Measurements from ENCODE around the gene SESN3.
"Not testable (repeated sequence)": the region's sequence is repeated elsewhere in the genome, so short reads cannot be mapped to it uniquely, and the experiment has no call there.

The SESN3 gene, protein sequence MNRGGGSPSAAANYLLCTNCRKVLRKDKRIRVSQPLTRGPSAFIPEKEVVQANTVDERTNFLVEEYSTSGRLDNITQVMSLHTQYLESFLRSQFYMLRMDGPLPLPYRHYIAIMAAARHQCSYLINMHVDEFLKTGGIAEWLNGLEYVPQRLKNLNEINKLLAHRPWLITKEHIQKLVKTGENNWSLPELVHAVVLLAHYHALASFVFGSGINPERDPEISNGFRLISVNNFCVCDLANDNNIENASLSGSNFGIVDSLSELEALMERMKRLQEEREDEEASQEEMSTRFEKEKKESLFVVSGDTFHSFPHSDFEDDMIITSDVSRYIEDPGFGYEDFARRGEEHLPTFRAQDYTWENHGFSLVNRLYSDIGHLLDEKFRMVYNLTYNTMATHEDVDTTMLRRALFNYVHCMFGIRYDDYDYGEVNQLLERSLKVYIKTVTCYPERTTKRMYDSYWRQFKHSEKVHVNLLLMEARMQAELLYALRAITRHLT

DNA sequence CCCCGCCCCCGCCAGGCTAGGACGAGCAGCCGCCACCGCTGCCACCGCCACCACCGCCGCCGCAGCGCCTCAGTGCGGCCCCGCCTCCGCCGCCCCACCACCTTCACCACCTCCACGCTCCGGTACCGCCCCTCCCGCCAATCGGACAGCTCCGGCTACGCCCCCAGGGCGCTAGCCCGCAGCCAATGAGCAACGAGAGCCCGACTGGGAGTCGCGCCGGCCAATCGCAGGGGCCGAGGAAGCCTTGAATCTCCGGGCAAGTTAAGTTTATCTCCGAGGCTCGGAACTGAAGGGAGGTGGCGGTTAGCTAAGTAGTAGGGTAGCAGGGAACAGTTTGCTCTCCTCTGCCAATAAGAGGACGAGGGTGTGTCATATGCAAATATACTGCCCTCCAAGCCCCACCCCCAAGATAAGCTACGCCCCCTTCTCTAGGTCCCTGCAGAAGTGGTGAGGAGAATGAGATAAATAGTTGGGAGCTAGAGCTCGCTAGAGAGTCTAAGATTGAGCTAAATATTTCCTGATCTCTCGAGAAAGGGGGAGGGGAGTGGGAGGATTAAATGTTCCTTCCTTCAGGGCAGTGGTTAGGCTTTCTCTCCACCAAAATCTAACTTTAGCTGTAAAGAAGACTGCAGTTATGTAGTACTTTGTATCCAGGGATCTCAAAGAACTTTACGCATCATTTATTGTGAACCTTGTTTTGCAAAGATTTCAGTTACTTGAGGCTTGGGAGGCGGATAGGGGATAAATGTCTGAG is at the start of gene SESN3:
TSS of gene SESN3 (minus strand) at position 76 of the 754 bp plus-strand sequence. CDS start 342 bp downstream, outside the sequence.
- TF ChIP-seq, protein P1, sequence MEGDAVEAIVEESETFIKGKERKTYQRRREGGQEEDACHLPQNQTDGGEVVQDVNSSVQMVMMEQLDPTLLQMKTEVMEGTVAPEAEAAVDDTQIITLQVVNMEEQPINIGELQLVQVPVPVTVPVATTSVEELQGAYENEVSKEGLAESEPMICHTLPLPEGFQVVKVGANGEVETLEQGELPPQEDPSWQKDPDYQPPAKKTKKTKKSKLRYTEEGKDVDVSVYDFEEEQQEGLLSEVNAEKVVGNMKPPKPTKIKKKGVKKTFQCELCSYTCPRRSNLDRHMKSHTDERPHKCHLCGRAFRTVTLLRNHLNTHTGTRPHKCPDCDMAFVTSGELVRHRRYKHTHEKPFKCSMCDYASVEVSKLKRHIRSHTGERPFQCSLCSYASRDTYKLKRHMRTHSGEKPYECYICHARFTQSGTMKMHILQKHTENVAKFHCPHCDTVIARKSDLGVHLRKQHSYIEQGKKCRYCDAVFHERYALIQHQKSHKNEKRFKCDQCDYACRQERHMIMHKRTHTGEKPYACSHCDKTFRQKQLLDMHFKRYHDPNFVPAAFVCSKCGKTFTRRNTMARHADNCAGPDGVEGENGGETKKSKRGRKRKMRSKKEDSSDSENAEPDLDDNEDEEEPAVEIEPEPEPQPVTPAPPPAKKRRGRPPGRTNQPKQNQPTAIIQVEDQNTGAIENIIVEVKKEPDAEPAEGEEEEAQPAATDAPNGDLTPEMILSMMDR (IDR thresholded peaks at IDR 0.05; ENCODE audit: low read depth, low read length), result no peak
- peak; percentile 98 to 100 for DNase-seq (ENCODE audit: low read depth in 2 of 2)
- H3K4me3 ChIP-seq (replicated peaks in 1 of 2; ENCODE audit: low read depth in 2 of 2, low read length in 2 of 2), result peak within 1 kb of the TSS; percentile 66 to 85

DNA sequence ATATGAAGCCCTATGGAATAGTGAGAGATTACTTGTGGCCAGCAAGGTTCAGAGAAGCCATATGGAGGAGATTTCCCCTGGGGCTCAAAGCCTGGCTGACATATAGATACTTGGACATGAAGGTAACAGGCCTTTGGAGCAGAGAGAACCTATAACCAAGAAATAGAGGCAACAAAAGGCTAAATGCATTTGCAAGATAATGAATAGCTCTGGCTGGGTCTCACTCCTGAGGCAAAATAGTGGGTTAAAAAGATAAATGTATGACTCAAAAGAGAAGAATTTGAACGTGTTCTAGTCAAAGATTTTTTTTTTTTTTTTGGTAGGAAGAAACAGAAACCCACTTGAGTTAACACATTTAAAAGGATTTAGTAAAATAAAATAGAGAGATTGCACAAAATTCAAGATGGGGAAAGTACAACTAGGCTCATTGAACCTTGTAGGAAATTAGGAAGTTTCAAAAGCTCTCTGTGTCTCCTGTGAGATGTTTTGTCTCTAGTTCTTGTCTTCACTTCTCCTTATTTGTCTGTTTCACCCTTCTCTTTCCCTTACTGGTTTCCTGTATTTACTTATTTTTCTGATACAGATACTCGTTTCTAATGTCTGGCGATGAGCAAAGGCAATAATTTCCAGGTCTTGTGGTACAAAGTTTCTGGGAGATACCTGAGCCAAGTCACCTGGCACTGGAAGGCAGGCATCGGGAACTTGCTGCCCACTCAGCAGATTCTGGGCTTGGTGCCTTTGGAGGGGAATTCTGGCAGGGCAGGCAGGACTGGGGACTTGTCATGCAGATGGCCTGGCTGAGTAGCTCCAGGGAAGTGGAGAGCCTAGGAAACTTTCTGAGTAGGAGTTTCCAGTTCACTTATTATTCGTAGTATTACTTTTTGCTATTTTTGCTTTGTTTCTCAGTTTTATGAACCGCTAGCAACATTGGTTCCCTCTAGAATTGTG is 49.2 kb upstream of the SESN3 start:
- TF ChIP-seq, protein P1 (IDR thresholded peaks at IDR 0.05; ENCODE audit: low read depth, low read length), result no peak
- peak in 1 of 2 donors; percentile 44 for DNase-seq (ENCODE audit: low read depth in 2 of 2)
- no peak overlapping the region for H3K4me3 ChIP-seq (replicated peaks in 1 of 2; ENCODE audit: low read depth in 2 of 2, low read length in 2 of 2)

DNA sequence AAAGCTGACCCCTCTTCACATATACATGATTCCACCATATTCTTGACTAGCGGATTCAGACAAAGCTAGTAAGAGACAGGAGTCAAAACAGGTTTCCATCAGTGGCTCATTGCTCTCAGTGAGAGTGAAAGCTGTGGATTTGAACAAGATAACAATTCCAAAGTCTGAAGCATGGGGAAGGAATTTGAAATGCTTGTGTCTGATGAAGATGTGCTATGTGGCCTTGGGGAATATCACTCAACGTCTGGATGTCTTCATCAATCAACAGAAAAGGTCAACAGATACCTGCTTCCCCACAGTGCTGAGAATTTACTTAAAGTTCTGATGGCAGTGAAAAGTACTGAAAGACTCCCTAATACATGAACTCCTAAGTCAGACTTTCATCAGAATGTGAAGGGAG is 46.9 kb upstream of the SESN3 start:
- no peak for DNase-seq (ENCODE audit: low read depth in 2 of 2)
- TF ChIP-seq, protein P1 (IDR thresholded peaks at IDR 0.05; ENCODE audit: low read depth, low read length), result no peak
- no peak overlapping the region for H3K4me3 ChIP-seq (replicated peaks in 1 of 2; ENCODE audit: low read depth in 2 of 2, low read length in 2 of 2)

DNA sequence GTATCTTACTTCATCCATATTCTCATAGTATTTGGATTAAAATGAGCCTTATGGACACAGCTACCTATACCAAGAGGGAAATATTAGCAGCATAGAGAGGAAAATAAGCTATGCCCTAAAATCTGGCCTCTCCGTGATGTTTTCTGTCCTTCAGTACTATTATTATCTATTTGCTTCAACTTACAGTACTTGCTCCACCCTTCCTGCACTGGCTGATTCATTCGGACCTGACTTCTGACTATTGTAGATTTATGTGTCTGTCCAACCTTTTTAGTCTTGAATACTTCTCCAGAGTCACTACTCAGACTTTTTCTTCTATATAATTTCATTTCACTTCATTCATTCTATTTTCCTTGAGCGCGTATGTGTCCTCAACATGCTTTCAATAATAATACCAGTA is 45.1 kb upstream of the SESN3 start:
- TF ChIP-seq, protein P1 (IDR thresholded peaks at IDR 0.05; ENCODE audit: low read depth, low read length), result no peak
- H3K4me3 ChIP-seq (replicated peaks in 1 of 2; ENCODE audit: low read depth in 2 of 2, low read length in 2 of 2), result no peak overlapping the region

DNA sequence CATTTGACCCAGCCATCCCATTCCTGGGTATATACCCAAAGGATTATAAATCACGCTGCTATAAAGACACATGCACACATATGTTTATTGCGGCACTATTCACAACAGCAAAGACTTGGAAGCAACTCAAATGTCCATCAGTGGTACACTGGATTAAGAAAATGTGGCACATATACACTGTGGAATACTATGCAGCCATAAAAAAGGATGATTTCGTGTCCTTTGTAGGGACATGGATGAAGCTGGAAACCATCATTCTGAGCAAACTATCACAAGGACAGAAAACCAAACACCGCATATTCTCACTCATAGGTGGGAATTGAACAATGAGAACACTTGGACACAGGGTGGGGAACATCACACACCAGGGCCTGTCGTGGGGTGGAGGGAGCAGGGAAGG is 42.6 kb upstream of the SESN3 start:
- not testable (repeated sequence) for DNase-seq (ENCODE audit: low read depth in 2 of 2); H3K4me3 ChIP-seq (replicated peaks in 1 of 2; ENCODE audit: low read depth in 2 of 2, low read length in 2 of 2)

More for the DNA sequence above, 45.1 kb upstream of the SESN3 start:
- DNase-seq (ENCODE audit: low read depth in 2 of 2), result no peak

DNA sequence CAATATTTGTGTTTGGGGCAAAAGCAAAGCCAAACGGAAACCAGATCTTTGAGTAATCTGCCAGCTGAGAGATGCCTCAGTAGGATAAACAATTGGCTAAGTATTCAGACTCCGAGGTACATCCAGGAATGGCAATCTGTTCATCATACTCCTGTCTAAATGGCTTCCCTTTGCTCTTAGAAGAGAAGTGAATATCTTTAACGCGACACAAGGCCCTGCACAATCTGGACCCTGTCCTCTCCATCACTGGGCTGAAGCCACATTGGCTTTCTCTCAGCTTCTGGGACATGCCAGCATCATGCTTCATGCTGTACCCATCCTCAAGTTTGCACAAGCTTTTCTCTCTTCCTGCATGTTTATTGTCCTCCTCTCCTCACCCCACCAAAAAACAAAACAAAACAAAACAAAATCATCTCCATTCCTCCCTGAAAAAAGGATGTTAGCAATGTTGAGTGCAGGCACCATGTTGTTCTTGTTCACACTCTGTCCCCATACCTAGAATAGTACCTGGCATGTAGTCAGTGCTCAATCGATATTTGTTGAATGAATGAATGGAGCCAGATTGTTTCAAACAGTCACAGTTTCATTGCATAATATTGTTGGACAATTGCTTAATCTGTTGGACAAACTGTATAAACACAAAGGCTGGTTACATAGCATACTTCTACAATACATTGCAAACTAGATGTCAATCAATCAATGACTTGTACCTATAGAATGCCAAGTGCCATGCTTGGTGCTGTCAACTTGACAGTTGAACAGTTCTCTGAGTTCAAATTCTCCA is 38.2 kb upstream of the SESN3 start:
- TF ChIP-seq, protein P1 (IDR thresholded peaks at IDR 0.05; ENCODE audit: low read depth, low read length), result no peak
- no peak overlapping the region for H3K4me3 ChIP-seq (replicated peaks in 1 of 2; ENCODE audit: low read depth in 2 of 2, low read length in 2 of 2)
- DNase-seq (ENCODE audit: low read depth in 2 of 2), result no peak

Data from cardiac fibroblast (primary cell).